ENCODE measurements around the gene STX3. TPM values are rescaled to one million over a fixed set of nuclear protein-coding genes. Genes with fewer than 3 reads are reported as not detected.

STX3 gene
- total RNA-seq, 1 donor from 2014 or later: 14.5 TPM

GRCh38 chr11:59776210-59777066, 21.3 kb downstream of the STX3 start:
- CTCF ChIA-PET: no interaction called here
- ATAC-seq (ENCODE audit: low read depth) (no peak), DNase-seq (no peak)
- no peaks in the 10 kb centered on the region for H3K27me3 Mint-ChIP-seq
- no peak overlapping the region for H3K4me3 Mint-ChIP-seq
- H3K9me3 Mint-ChIP-seq: no peaks in the 10 kb centered on the region
- intact Hi-C loops (cut with micrococcal nuclease): no loop called here
- H3K27ac Mint-ChIP-seq: no peak overlapping the region
- POLR2A ChIA-PET: no interaction called here
- H3K36me3 Mint-ChIP-seq (ENCODE audit: low read depth): peaks cover 23% of the 10 kb centered on the region
- H3K4me1 Mint-ChIP-seq: peaks cover 27% of the 10 kb centered on the region
- TF ChIP-seq, protein P1, sequence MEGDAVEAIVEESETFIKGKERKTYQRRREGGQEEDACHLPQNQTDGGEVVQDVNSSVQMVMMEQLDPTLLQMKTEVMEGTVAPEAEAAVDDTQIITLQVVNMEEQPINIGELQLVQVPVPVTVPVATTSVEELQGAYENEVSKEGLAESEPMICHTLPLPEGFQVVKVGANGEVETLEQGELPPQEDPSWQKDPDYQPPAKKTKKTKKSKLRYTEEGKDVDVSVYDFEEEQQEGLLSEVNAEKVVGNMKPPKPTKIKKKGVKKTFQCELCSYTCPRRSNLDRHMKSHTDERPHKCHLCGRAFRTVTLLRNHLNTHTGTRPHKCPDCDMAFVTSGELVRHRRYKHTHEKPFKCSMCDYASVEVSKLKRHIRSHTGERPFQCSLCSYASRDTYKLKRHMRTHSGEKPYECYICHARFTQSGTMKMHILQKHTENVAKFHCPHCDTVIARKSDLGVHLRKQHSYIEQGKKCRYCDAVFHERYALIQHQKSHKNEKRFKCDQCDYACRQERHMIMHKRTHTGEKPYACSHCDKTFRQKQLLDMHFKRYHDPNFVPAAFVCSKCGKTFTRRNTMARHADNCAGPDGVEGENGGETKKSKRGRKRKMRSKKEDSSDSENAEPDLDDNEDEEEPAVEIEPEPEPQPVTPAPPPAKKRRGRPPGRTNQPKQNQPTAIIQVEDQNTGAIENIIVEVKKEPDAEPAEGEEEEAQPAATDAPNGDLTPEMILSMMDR (IDR thresholded peaks at IDR 0.05): no peak

- CTCF ChIA-PET: no interaction called here
- no peak overlapping the region for H3K27ac Mint-ChIP-seq
Measured at GRCh38 chr11:59777104-59777503, 21.9 kb downstream of the STX3 start.

DNA sequence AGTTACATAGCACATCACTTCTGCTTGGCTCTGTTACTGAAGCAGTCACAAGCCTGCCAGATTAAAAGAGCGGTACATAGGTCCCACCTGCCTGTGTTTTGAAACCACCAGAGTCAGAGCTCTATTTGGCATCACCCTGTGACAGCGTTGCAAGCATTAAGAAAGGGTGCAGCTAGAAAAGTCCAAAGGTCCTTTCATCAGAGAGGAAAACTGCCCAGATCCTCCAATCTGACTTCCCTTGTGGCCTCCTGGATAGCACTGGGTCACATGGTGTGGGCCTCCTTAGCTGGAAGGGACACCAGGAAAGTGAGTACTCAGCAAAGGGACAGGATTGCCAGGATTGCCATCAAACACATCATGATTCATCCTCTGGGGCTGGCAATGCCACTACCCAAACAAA, 22.9 kb downstream of the STX3 start:
- intact Hi-C loops (cut with micrococcal nuclease): no loop called here
- Mint-ChIP-seq H3K9me3 (no peaks in the 10 kb centered on the region), H3K27me3 (no peaks in the 10 kb centered on the region), H3K36me3 (ENCODE audit: low read depth) (peaks cover 25% of the 10 kb centered on the region), H3K4me3 (no peak overlapping the region), H3K4me1 (peaks cover 10% of the 10 kb centered on the region), H3K27ac (no peak overlapping the region)
- no peak for DNase-seq
- ATAC-seq (ENCODE audit: low read depth): no peak
- POLR2A ChIA-PET: interaction anchor here (0.7 kb wide), 1 partner anchor 10 kb away, joined by 4 read pairs; no protein-coding TSS in a partner anchor
- TF ChIP-seq, protein P1 (IDR thresholded peaks at IDR 0.05): no peak
- CTCF ChIA-PET: no interaction called here

More at GRCh38 chr11:59777104-59777503, 21.9 kb downstream of the STX3 start:
- H3K4me3 Mint-ChIP-seq: no peak overlapping the region
- TF ChIP-seq, protein P1 (IDR thresholded peaks at IDR 0.05): no peak
- H3K36me3 Mint-ChIP-seq (ENCODE audit: low read depth): peaks cover 23% of the 10 kb centered on the region
- peaks cover 20% of the 10 kb centered on the region for H3K4me1 Mint-ChIP-seq
- intact Hi-C loops (cut with micrococcal nuclease): no loop called here
- H3K27me3 Mint-ChIP-seq: no peaks in the 10 kb centered on the region
- no peaks in the 10 kb centered on the region for H3K9me3 Mint-ChIP-seq
- POLR2A ChIA-PET: no interaction called here
- no peak for DNase-seq
- ATAC-seq (ENCODE audit: low read depth): no peak

- POLR2A ChIA-PET: no interaction called here
- TF ChIP-seq, protein P1 (IDR thresholded peaks at IDR 0.05): no peak
- Mint-ChIP-seq H3K27ac (no peak overlapping the region), H3K36me3 (ENCODE audit: low read depth) (peaks cover 24% of the 10 kb centered on the region), H3K4me3 (no peak overlapping the region), H3K27me3 (no peaks in the 10 kb centered on the region), H3K9me3 (no peaks in the 10 kb centered on the region), H3K4me1 (peaks cover 8% of the 10 kb centered on the region)
- intact Hi-C loops (cut with micrococcal nuclease): no loop called here
- CTCF ChIA-PET: no interaction called here
- ATAC-seq (ENCODE audit: low read depth) (no peak), DNase-seq (no peak)
Measured at GRCh38 chr11:59779487-59779886, 24.3 kb downstream of the STX3 start.

- CTCF ChIA-PET: no interaction called here
- intact Hi-C loops (cut with micrococcal nuclease): no loop called here
- Mint-ChIP-seq H3K4me1 (peaks cover 4% of the 10 kb centered on the region), H3K9me3 (no peaks in the 10 kb centered on the region), H3K27me3 (no peaks in the 10 kb centered on the region), H3K27ac (no peak overlapping the region), H3K36me3 (ENCODE audit: low read depth) (peaks cover 15% of the 10 kb centered on the region), H3K4me3 (no peak overlapping the region)
- ATAC-seq (ENCODE audit: low read depth): no peak
- DNase-seq: no peak
- TF ChIP-seq, protein P1 (IDR thresholded peaks at IDR 0.05): no peak
- POLR2A ChIA-PET: no interaction called here
Measured at GRCh38 chr11:59782080-59782479, 26.9 kb downstream of the STX3 start.
